Measurements from ENCODE around the gene TBR1. TPM values are rescaled to one million over a fixed set of nuclear protein-coding genes. Genes with fewer than 3 reads are reported as not detected.
A peak's percentile ranks its signal among the peaks of the same experiment; 100 is the strongest.

Gene TBR1
- 0.02 TPM in 1 of 2 replicates, not detected in the other for total RNA-seq (2014; rRNA removed; shearing (Covaris generic))

DNA sequence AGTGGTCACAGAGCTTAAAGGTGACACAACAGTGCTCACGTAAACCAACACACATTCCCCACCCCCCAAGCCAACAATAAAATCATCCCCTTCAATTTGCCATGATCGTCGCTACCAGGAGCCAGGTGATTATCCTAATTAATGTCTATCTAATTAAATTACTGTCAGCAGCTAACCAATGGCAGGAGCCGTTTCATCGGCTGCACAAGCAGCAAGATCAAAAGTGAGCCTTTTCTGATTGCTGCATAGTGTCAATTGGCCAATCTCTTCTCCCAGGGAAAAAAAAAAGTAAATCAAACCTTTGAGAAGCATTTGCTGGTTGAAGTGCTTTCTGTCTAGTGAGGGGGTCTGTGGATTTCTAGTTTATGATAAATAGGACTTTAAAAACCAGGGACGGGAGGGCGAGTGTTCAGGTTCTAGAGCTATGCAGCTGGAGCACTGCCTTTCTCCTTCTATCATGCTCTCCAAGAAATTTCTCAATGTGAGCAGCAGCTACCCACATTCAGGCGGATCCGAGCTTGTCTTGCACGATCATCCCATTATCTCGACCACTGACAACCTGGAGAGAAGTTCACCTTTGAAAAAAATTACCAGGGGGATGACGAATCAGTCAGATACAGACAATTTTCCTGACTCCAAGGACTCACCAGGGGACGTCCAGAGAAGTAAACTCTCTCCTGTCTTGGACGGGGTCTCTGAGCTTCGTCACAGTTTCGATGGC is at the start of gene TBR1:
Gene TBR1 (plus strand): TSS at position 311 of the 721 bp plus-strand sequence. CDS start 114 bp downstream, at position 425.
- DNase-seq (ENCODE audit: low spot score): no peak

GRCh38 chr2:161367675-161368074 is 48.4 kb upstream of the TBR1 start:
- DNase-seq (ENCODE audit: low spot score): no peak

DNA sequence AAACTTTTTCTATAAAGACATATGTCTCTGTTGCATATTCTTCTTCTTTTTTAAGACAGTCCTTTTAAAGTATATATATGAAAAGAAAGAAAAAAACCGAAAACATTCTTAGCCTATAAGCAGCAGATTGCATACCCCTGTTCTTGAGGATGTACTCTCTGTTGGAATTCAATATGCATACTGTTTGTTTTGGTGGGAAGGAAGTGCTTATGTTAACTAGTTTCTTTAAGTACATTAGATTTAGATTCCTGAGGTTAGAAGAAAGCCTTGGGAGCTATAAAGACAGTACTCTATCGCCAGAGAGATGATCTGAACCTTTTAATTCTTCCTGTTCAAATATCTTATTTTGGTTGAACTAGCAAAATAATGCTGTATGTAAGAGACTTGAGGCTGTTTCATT is 46.8 kb upstream of the TBR1 start:
- no peak for DNase-seq (ENCODE audit: low spot score)

DNA sequence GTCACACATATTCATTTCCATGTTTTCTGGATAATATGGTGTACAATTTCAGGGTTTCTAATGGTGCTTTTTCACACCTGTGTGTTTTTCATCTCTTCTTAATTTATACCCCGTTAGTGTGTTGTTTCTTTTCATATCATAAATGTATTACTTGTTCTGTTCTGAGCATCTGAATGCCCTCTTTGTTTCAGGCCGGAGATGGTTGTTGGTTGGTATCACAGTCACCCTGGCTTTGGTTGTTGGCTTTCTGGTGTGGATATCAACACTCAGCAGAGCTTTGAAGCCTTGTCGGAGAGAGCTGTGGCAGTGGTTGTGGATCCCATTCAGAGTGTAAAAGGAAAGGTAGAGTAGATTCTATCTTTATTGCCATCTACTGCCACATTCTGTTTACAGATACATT is 45.1 kb upstream of the TBR1 start:
- no peak for DNase-seq (ENCODE audit: low spot score)

DNA sequence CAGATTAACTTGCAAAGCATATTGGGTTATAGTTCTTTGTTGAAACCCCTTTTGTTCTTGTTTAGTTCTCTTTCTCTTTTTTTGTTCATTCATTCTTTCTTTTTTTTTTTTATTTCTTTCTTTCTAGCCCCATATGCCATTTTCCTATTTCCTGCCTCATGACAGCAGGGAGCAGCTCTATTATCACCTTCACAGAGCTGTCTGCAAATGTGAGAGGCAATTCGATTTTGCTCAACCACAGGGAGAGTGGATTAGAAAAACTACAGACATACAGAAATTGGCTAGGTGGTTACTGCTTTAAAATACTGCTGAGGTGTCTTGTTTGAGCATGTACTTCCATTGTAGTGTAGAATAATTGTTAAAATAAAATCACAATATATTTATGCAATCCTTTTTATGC is 44.2 kb upstream of the TBR1 start:
- no peak for DNase-seq (ENCODE audit: low spot score)

- peak; percentile 16 for DNase-seq (ENCODE audit: low spot score)
These were observed 42.2 kb upstream of the TBR1 start for GRCh38 chr2:161373942-161374341.

DNA sequence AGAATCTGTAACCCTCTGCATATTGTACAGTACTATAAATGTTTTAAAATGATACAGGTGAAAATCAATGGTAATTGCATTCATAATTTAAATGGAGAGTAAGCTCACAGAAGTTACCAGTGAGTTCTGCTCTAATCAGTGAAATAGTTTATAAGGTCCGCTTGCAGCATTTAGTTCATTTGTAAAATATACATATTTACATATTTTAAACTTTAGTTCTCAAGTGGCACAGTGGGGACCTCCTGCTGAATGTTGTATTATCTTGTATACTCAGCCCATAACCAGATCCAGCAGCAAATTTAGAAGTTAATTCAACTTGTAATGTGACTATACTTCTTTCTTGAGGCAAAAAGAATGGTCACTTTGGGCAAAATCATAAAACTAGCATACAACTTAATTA is 41.7 kb upstream of the TBR1 start:
- DNase-seq (ENCODE audit: low spot score): no peak

DNA sequence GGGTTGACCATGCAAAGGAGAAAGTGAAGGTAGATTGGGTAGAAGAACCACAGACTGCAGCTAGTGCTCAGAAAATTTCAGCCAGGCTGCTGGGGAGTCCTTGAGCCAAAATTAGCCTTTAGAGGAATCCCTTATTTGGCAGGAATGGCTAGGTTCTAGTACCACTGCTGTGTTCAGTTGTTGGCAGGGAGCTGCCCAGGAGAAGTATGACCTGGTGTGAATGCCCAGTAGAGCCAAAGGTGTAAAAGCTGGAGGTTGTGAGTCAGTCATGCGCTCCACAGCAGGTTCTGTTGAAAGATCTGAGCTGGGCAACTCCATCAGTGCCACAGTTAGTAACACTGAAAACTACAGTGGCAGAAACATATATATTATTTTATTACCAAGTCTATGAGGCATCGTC is 36.4 kb upstream of the TBR1 start:
- DNase-seq (ENCODE audit: low spot score): no peak

DNA sequence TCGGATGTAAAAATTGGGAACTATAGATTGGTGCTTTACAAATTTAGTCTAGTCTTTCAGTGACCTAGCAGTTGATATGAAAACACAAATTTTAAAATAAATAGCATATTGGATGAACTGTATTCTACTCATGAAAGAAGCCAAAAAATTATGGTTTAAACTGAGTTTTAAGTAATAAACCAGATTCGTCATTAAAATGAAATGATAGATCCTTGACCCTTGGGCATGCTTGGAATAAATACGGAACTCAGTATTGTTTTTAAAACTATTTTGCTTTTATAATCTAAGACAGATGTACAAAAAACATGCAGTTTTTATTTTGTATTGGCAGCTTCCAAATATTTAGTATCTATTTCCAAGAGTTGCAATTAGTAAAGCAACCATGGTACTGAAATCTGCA is 34.6 kb upstream of the TBR1 start:
- DNase-seq (ENCODE audit: low spot score): no peak

GRCh38 chr2:161382747-161383146 is 33.4 kb upstream of the TBR1 start:
- no peak for DNase-seq (ENCODE audit: low spot score)

DNA sequence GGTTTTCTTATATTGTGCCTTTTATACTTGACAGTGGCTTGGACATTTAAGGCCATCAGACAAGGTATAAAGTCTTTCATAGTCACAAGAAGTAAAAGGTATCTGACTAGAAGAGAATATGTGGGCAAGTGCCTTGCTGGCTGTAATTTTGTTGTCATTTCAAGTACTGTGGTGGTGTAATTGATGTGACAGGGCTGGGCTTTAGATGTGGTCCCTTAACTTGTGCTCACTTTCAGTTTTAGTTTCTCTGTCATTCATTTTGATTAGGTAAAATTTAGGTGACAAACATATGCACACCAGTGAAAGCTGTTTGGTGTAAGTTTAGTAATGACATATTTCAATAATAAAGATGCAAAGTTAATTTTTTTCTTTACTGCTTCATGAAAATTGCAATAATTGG is 31.2 kb upstream of the TBR1 start:
- no peak for DNase-seq (ENCODE audit: low spot score)

- DNase-seq (ENCODE audit: low spot score): no peak
These were observed 29.8 kb upstream of the TBR1 start for GRCh38 chr2:161386228-161386824.

GRCh38 chr2:161388146-161388779 is 27.8 kb upstream of the TBR1 start:
- no peak for DNase-seq (ENCODE audit: low spot score)

DNA sequence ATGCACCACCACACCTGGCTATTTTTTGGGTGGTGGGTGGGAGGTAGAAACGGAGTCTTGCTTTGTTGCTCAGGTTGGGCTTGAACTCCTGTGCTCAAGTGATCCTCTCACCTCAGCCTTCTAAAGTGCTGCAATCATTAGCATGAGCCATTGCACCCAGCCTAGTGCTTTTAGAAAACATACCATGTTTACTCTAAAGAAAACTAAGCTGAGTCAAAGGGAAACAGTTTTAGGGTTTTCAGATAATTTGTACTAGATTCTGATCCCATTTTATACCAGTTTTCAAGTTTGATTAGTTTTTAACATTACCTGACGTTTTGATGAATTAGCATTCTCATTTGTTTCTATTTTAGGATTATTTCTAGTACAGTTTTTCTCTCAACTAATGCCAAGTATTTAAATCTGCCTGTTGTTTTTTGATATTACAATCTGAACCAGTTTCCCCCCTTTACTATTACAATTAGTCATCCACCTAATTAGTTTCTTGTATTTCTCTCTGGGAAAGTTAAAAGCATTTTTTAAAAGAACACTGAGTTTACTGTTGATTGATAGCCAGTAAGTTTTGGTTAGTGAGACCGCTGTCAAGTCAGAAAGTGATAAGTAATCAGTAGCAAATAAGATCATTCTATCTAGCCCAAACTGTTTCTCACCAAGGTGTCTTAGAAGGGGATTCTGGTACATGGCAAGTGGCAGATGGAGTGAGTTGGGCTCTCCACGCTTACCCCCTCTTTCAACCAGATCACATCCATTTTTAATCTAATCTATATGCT is 24.2 kb upstream of the TBR1 start:
- DNase-seq (ENCODE audit: low spot score): no peak

- DNase-seq (ENCODE audit: low spot score): no peak
These were observed 16.0 kb upstream of the TBR1 start for GRCh38 chr2:161400076-161400475.

GRCh38 chr2:161402297-161402696 is 13.8 kb upstream of the TBR1 start:
- DNase-seq (ENCODE audit: low spot score): no peak

DNA sequence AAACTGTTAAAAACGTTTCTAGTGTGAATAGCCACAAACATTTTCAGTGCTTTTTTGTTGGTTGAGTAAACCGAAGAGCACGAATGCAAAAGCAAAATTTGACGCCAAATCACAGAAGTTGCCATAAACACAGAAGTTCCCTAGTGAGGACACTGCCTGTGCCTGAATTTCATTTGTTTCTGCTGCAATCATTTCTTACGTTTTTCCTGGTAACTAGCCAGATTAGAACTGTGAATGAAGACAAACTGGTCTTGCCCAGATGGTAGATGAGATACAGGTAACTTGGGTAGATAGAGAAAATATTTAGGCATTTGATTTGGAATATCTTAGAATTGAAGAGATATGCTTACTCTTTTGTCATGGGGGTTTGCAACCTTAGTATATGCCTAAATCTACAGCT is 9.8 kb upstream of the TBR1 start:
- DNase-seq (ENCODE audit: low spot score): no peak

GRCh38 chr2:161407597-161407996 is 8.5 kb upstream of the TBR1 start:
- DNase-seq (ENCODE audit: low spot score): no peak

DNA sequence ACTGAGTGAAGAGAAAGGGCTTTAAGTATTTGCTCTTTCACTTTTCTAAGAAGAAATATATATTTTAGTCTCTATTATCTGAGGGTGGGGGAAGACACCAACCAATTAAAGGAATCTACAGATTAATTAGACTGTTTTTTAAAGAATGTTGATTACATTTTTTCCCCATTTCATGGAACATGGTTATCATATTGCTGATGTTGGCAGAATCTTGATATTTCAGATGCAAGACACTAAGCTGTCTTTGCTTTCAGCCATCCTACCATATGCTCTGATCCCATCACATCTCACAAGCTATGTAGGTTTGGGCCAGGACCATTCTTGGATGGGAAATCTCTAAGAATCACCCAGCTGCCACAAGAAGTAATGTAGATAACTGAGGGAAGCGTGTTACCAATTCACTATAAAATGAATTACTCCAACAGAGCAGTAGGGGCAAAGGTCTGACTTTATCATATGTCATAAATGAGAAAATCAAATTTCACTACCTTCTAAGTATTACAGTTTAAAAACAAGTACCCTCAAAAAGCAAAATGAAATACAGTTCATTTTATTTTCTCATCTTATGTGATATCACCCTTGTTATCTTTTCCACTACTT is 6.7 kb upstream of the TBR1 start:
- DNase-seq (ENCODE audit: low spot score): no peak

GRCh38 chr2:161412346-161412745 is 3.8 kb upstream of the TBR1 start:
- no peak for DNase-seq (ENCODE audit: low spot score)

- DNase-seq (ENCODE audit: low spot score): no peak
These were observed 1.8 kb upstream of the TBR1 start for GRCh38 chr2:161414042-161415033.
